HepG2 (cell line): Measurements from ENCODE around the gene ZNF771. TPM values are rescaled to one million over a fixed set of nuclear protein-coding genes. Genes with fewer than 3 reads are reported as not detected.

Experiments
- BCL3 ChIP-seq: sonication (generic); formaldehyde crosslinking; IDR thresholded peaks from 2 replicates; pipeline ENCODE4 v1.5.1; 2020; ENCODE audit warnings: mild to moderate bottlenecking, missing genetic modification reagents, moderate library complexity
- ERF ChIP-seq: IDR thresholded peaks from 2 replicates; pipeline ENCODE4 v1.6.1; 2018; ENCODE audit warnings: missing biosample characterization, missing genetic modification reagents
- GLI4 ChIP-seq: sonication (generic); formaldehyde crosslinking; IDR thresholded peaks from 2 replicates; pipeline ENCODE4 v1.5.1; 2020; ENCODE audit warnings: missing genetic modification reagents, mild to moderate bottlenecking, moderate library complexity, borderline replicate concordance
- HIC2 ChIP-seq: sonication (generic); formaldehyde crosslinking; IDR thresholded peaks from 2 replicates; pipeline ENCODE4 v1.9.0; 2022; ENCODE audit warnings: low read depth, missing genetic modification reagents
- HOXA5 ChIP-seq: sonication (generic); formaldehyde crosslinking; IDR thresholded peaks from 2 replicates; pipeline ENCODE4 v1.4.0; 2020; ENCODE audit warnings: missing genetic modification reagents
- KDM5B ChIP-seq: sonication (generic); formaldehyde crosslinking; IDR thresholded peaks from 2 replicates; pipeline ENCODE4 v1.4.0; 2020; ENCODE audit warnings: missing genetic modification reagents, mild to moderate bottlenecking, borderline replicate concordance
- NFKBIZ ChIP-seq: IDR thresholded peaks from 2 replicates; pipeline ENCODE4 v1.6.1; 2018; ENCODE audit warnings: missing genetic modification reagents, missing compliant biosample characterization
- PITX1 ChIP-seq: sonication (generic); formaldehyde crosslinking; IDR thresholded peaks from 2 replicates; pipeline ENCODE4 v1.5.1; 2020; ENCODE audit warnings: mild to moderate bottlenecking, missing genetic modification reagents
- POLR2G ChIP-seq: fragments of 200-400 bp; formaldehyde crosslinking; IDR thresholded peaks from 2 replicates; pipeline ENCODE4 v1.6.1; 2018; ENCODE audit warnings: mild to moderate bottlenecking, low read depth, low read length, moderate library complexity
- ZBTB26 ChIP-seq: IDR thresholded peaks from 2 replicates; pipeline ENCODE4 v1.6.1; 2016; ENCODE audit warnings: missing compliant biosample characterization, missing genetic modification reagents, borderline replicate concordance
- ZBTB40 ChIP-seq, 2 experiments: fragments of 450-650 bp in 1 of 2; sonication (generic) in 1 of 2; formaldehyde crosslinking in 1 of 2; IDR thresholded peaks; 2 replicates each; pipeline versions ENCODE4 v1.6.1 to v1.8.0; 2016 to 2022; ENCODE audit warnings: antibody characterized with exemption in 1 of 2, mild to moderate bottlenecking in 1 of 2, missing genetic modification reagents in 1 of 2
- ZNF335 ChIP-seq: sonication (generic); formaldehyde crosslinking; IDR thresholded peaks from 2 replicates; pipeline ENCODE4 v1.4.0; 2020; ENCODE audit warnings: missing genetic modification reagents
- ZNF746 ChIP-seq: sonication (generic); formaldehyde crosslinking; IDR thresholded peaks from 2 replicates; pipeline ENCODE4 v1.8.0; 2022; ENCODE audit warnings: mild to moderate bottlenecking, missing genetic modification reagents
- ZNF788 ChIP-seq: sonication (generic); formaldehyde crosslinking; IDR thresholded peaks from 2 replicates; pipeline ENCODE4 v1.5.0; 2020; ENCODE audit warnings: mild to moderate bottlenecking, missing genetic modification reagents, borderline replicate concordance
- polyA plus RNA-seq, 8 experiments: library from polyadenylated mRNA; depleted of rRNA in 3 of 8; stranded (reverse) in 7 of 8; unstranded in 1 of 8; fragments of >200 nt; fragmentation: Illumina TruSeq in 4 of 8; extraction: Trizol in 4 of 8; gene quantifications; 2 replicates each; pipeline versions ENCODE4 v1.2.1 to v1.2.3, GENCODE V29; 2011 to 2016; ENCODE audit warnings: low read depth in 4 of 8, missing spikeins in 1 of 8, mixed read lengths in 1 of 8; ENCODE audit not compliant: insufficient read depth in 1 of 8
- total RNA-seq, 5 experiments: library from RNA; depleted of rRNA; stranded (reverse); fragments of >200 nt; fragmentation: Illumina TruSeq; extraction: Trizol; gene quantifications; 2 replicates each; pipeline ENCODE4 v1.2.3, GENCODE V29; 2016; ENCODE audit warnings: low read depth in 1 of 5

The ZNF771 gene
- total and polyA plus RNA-seq, 2 of the 13 experiments (the other 11 are each of a cell fraction or from before 2014, with no cell fraction given), result 5.0 to 11.8 TPM

- TF ChIP-seq HOXA5 (CRISPR knock-in tag), result no peak
- peak; percentile 62 for TF ChIP-seq POLR2G
- TF ChIP-seq ZBTB26, result peak; percentile 52; the same call in 1 of the 2 replicates
- no peak for TF ChIP-seq PITX1
- TF ChIP-seq ZNF746 (CRISPR knock-in tag), result 0 out of 2 replicates have a peak, but pooled peaks have one; percentile 31
- TF ChIP-seq ZNF788 (CRISPR knock-in tag), result 0 out of 2 replicates have a peak, but pooled peaks have one; percentile 5
- no peak for TF ChIP-seq BCL3 (CRISPR knock-in tag)
- TF ChIP-seq ERF, result 0 out of 2 replicates have a peak, but pooled peaks have one; percentile 4
- 0 out of 2 replicates have a peak, but pooled peaks have one; percentile 15 for TF ChIP-seq NFKBIZ (CRISPR knock-in tag)
- TF ChIP-seq HIC2 (CRISPR knock-in tag), result peak; percentile 28; the same call in 1 of the 2 replicates
- peak; percentile 23; the same call in 1 of the 2 replicates for TF ChIP-seq KDM5B (CRISPR knock-in tag)
- TF ChIP-seq ZNF335 (CRISPR knock-in tag), result 0 out of 2 replicates have a peak, but pooled peaks have one; percentile 10
- TF ChIP-seq GLI4 (CRISPR knock-in tag), result no peak
- no peak for TF ChIP-seq ZBTB40 (IDR thresholded peaks at IDR 0.05)
- TF ChIP-seq ZBTB40 (CRISPR knock-in tag; IDR thresholded peaks at IDR 0.05), result 0 out of 2 replicates have a peak, but pooled peaks have one; percentile 26
Measured at GRCh38 chr16:30371248-30371816, 36.1 kb upstream of the ZNF771 start (continued).
